H1 (cell line): ENCODE results near the gene LRRC46. TPM values are rescaled to one million over a fixed set of nuclear protein-coding genes. Genes with fewer than 3 reads are reported as not detected.

Experiments
- ZNF274 ChIP-seq: IDR thresholded peaks from 2 replicates; pipeline ENCODE4 v1.7.0; 2012; ENCODE audit warnings: low read length, borderline replicate concordance; ENCODE audit errors: extremely low read depth
- polyA plus RNA-seq, 7 experiments: library from polyadenylated mRNA; depleted of rRNA in 3 of 7; stranded (reverse) in 5 of 7; unstranded in 2 of 7; fragments of >200 nt in 5 of 7; fragments of 200-250 nt in 2 of 7; gene quantifications; 1 replicate in 5 of 7; 2 replicates in 1 of 7; 4 replicates in 1 of 7; pipeline versions ENCODE4 v1.2.1 to v1.2.3, GENCODE V29; 2011 to 2013; ENCODE audit warnings: missing spikeins in 2 of 7, mixed read lengths in 2 of 7
- total RNA-seq: library from RNA; stranded (reverse); fragmentation: NEBNext Ultra II Directional; extraction: Animal tissue kit (Norgen Biotek cat#: 25700); gene quantifications from 2 replicates; pipeline ENCODE4 v1.2.1, GENCODE V29; 2021

Gene LRRC46
- total and polyA plus RNA-seq, 2 of the 8 experiments (the other 6 are each of a cell fraction or from before 2014, with no cell fraction given): 0.18 TPM; not detected in 1

DNA sequence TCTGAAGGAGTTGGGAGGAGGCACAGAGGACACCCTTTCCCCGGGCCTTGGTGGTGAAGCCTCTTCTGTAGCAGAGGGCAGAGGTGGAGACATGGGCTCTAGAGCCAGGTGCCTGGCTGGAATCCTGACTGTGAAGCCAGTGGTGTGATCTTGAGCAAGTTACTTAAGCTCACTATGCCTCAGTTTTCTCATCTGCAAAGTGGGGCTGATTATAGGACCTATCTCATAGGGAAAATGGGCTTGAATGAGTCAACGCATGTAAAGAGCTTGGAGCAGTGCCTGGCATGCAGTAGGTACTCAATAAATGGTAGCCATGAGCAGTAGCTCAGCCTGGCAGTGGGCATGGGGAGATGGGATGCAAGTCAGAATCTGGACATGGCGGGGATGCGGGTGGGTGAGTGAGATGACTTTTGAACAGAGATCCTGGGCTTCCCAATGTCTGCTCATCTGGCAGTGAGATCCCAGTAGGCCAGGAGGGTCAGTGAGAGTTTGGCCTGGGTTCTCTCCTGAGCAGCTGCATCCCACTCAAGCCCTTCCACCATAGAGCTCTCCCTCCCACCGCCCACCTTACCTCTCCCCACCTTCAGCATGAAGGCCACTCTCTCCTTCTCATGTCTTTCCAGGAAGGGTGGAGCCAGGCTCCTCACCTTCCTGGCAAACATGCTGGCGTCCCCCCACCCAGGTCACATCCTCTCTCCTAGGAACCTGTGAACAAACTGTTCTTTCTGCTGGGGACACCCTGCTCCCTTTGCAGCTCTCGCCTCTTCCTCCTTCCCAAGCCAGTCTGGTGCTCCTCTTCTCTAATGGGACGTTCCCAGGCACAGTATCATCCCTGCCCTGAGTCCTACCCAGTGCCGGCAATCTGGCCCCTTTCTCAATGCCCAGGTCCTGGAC, 51.5 kb downstream of the LRRC46 start (continued):
- no peak for TF ChIP-seq ZNF274
